ENCODE results near the gene NRF1.
A peak's percentile ranks its signal among the peaks of the same experiment; 100 is the strongest.

Gene NRF1

DNA sequence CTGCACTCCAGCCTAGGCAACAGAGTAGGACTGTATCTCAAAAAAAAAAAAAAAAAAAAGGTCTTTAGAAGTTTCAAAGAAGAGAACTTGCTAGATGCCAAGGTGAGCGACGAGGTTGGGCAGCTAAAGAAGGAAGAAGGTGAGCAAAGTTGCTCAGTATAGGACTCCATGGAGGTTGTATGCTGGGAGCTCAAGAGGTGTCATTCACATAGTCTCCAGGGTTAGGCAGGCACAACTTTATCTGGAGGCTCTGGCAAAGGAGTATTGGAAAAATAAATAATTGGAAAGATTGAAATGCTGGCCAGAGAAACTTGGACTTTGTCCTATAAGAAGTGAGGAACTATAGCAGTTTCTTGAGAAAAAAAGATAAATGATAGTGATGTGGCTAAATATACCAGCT, 74.5 kb downstream of the NRF1 start:
- DNase-seq = no peak

- no peak for DNase-seq
Observed at GRCh38 chr7:129688503-129689222, 77.1 kb downstream of the NRF1 start.

DNA sequence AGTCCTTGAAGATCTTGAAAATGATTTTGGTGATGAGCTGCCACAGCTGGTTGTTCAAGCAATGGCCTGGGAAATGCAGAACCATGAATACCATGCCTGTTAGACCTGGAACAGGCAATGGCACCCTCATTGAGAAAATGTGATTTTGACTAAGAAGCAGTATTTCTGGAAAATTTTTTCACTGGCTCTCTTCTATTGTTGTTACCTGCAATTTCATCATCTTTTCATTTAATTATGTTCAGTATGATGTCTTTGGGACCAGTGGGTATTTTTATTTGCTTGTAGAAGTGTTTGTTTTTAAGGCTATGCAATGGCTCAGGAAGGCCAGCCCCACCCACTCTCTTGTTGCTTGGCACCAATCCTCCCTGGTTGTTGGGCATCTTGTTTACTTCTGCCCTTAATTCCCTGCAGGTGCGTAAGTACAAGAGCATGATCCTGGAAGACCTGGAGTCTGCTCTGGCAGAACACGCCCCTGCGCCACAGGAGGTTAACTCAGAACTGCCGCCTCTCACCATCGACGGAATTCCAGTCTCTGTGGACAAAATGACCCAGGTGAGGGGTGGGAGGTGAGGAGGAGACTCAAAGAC, 78.6 kb downstream of the NRF1 start:
- no peak for DNase-seq

DNA sequence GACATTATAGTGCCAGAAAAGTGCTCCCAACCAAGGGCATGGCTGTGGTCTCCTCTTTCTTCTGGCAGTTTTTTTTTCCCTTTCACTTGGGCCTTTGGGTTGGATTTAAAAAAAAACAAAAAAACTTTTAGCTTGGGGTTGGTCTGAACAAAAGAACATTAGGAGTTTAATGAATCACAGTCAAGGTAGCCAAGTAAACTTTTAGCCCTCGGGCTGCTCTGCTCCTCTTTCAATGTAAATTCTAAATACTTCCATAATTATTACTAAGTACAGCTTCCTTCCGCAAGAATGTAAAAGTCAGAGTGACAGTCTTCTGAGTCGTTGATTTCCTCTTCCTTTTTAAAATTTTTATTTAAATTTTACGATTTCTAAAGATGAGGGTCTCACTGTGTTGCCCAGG, 79.2 kb downstream of the NRF1 start:
- no peak for DNase-seq

- DNase-seq = no peak
Observed at GRCh38 chr7:129698516-129699418, 87.2 kb downstream of the NRF1 start.

DNA sequence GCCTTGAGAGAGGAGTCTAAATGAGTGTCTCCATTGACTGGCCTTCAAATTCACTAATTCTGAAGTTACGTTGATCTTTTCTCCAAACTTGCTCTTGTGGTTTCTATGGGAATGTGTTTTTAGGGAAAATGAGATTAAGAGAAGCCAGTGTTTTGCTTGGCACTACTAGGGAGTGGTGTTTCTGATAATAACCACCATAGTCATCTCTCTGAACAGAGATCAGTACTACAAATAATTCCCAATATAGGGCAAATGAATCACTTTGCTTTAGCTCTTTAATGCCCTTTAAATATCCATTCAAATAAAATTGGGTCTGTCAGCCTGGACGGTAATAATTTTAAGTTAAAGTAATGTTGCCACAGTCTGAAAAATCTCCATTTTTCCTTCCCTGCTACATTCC, 90.8 kb downstream of the NRF1 start:
- no peak for DNase-seq

DNA sequence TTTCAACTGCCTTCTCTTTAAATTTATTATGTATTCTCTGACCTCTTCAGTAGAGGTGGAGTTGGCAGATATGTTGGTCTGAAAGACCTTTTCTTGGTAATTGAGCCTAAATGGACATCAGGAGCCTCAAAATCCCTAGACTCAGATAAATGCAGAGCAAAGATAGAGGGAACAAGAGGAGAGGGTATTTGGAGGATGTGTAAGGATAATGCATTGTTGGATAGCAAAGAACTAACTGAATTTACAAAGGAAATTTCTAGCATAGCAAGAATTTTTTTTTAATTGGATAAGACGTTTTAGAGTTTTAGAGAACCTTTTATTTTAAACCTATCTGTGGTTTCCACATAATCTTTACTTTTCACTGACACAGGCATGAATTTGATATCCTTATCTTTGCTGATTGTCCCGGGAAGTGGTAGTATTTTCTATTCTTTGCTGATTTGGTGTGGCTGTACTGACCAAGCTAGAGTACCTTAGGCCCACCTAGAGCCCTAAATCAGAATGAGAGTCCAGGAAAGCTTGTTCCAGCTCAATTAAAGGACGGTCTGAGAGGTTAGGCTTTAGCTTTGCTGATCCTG, 91.3 kb downstream of the NRF1 start:
- no peak for DNase-seq

DNA sequence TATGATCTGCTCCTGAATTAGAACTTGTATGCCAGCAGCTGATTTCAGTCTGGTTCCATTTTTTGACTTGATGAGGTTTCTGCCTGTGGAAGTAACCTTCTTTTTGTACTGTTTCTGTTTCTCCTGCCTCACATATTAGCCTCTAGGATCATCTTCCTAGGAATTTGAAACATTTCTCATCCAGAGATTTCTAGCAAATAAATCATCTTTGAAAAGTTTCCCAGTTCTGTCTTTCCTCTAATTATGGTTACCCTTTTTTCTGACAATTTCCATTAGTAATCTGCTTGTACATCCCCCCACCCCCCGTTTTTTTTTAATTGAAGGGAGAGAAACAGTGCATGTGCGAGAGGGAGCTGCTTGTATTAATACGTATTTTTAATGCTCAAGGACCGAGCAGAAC, 92.2 kb downstream of the NRF1 start:
- DNase-seq = no peak

GRCh38 chr7:129707910-129708499, 96.5 kb downstream of the NRF1 start:
- no peak for DNase-seq

DNA sequence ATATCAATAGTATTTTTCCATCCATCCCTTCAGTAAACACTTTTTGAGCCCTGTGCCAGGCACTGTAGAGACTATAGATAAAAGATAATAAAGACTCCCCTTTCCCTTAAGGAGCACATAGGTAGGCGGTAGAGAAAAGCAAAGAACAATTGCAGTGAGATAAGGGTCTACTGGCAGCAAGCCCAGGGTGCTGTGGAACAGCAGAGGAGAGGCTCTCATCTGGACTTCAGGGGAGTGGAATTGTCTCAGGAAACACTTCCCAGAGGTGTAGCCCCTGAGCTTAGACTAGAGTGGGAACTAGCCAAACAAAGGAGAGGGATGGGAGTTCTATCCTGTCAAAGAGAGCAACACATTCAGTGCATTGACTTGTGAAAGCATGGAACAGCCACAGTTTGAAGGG, 102.0 kb downstream of the NRF1 start:
- no peak for DNase-seq

DNA sequence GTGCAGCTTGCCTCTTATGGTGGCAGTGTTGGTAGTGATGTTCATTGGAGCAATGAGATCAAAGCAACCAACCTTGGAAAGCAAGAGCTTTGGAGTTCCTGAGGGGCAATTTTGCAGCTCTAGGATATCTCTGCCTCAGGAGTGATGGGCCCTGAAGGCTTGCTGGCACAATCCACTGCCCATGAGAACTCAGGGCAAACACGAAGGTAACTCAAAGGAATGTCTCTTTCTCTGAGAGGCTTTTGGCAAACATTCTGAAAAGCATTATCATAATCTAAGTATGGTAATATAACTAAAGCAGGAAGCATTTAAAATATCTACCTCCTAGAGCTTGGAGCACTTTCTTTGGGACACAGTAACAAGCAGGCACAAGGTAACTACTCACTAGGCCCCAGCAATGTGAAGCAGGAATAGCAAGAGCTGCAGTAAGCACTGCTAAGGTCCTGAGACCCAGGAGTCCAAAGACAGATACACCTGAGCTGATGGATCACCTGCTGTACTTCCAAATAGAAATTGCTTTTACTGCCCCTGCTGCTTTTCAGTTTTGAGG, 103.1 kb downstream of the NRF1 start:
- DNase-seq = no peak

DNA sequence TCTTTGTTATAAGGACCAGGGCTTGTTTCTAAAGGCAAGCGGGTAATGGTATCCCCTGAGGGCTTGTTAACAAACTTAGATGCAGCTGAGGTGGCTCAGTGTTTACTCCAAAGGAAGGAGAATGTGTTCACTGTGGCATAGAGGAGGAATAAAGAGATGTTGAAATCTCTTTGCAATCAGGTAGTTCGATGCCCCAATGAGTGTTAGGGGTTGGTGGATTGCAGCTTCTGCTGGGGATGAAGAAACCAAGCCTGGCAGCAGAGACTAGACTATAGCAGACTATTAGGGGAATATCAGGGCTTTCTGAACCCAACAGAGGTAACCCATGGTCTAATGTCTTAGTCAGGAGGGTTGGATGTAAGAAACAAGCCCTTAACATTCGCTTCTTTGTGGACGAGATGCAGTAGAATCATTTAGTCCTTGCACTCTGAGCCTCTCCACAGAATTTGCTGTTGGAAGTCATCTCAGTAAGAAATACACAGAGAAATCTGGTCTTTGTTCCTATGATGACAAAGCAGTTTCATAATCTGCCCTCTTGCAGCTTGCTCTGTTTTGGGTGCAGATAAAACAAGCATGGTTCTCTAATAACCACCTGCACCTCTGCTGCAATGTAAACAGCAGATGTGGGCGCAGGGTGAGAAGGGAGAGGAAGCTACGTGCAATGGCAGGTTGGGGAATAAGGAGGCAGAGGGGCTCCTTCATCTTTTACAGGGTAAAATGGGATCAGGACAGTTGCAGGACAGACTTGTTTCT, 108.6 kb downstream of the NRF1 start:
- DNase-seq = peak; percentile 24 to 57 (median 46)

GRCh38 chr7:129721068-129721467, 109.5 kb downstream of the NRF1 start:
- peak; percentile 12 to 67 (median 42) for DNase-seq

GRCh38 chr7:129723679-129724078, 112.2 kb downstream of the NRF1 start:
- DNase-seq = no peak

DNA sequence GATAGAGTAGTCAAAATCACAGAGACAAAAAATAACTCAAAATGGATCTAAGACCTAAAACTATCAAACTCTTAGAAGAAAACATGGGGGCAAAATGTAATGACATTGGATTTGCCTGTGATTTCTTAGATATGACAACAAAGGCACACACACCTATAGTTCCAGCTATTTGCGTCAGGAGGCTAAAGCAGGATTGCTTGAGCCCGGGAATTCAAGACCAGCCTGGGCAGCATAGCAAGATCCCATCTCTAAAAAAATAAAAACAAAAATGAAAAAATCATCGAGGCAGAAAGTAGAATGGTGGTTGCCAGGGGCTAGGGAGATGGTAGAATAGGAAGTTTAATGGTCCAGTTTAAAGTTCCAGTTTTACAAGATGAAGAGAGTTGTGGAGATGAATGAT, 113.3 kb downstream of the NRF1 start:
- no peak for DNase-seq

DNA sequence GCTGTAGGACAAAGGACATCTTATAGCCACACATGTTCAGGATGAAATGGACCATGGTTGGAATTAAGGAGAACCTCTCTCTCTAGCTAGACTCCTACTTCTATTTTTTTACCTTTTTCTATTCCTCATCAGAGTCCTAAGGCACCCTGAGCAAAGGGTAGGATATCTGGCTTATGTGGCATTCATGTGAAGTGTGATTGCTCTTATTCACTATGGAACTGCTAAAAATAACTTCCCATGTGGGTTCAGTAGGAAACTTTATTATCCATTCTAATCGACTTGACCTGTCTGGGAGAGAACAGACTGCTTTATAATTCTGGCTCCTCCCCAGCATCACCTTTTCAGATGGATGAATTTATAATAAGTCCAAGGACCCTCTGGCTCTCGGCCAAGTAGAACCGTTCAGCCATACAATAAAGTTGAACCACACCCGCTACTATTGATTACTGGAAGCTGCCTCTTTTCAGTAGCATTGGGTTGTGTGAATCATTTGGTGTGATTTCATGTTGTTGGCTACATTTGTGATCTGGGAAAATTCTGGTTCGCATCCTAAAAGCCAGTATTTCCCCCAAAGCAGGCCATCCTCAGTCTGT, 117.5 kb downstream of the NRF1 start:
- DNase-seq = no peak

DNA sequence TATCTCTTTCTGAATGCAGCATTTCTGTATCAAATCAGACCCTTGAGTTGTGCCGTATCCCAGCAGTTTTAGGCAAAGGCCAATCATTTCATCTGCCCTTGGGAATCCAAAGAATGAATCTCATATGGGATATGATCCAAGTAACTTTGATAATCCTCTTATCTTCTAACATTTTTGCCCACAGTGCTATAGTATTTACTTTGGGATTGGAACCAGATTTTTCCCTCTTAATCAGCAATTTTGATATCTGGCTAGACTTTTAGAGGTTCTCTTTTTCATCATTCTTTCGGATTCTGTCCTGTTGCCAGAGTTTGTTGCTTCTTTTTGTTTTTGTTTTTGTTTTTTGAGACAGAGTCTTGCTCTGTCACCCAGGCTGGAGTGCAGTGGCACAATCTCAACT, 118.0 kb downstream of the NRF1 start:
- DNase-seq = no peak

DNA sequence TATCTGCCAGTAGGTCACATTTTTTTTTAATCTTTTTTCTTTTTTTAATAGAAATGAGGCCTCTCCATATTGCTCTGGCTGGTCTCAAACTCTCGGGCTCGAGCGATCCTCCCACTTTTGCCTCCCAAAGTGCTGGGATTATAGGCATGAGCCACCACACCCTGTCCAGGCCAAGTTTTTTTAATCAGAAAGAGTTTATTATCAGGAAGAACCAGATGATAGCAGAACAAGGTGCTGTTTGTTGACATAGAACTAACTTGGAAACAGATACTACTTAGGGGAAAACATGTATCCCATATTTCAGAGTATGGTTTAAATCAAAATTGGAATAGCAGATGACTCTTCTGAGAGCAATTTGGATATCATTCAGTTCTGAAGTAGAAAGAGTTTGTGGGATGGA, 118.6 kb downstream of the NRF1 start:
- no peak for DNase-seq

DNA sequence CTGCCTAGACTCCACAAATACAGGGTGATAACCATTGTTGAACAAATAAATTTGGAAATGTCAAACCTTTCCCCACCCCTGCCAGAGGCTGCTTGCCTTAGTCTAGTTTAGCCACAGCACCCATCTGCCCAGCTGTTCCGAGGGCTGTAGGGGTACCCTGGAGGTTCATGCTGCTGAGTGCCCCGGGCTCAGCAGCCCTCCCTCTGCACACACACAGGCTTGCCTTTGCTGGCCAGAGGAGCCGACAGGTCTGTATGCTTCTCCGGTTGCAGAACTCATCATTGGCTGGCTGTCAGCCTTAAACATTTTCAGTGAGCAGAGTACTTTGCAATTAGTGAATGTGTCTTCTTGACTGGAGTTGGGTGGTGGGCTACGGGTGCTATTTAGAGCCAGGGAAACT, 122.9 kb downstream of the NRF1 start:
- no peak for DNase-seq

DNA sequence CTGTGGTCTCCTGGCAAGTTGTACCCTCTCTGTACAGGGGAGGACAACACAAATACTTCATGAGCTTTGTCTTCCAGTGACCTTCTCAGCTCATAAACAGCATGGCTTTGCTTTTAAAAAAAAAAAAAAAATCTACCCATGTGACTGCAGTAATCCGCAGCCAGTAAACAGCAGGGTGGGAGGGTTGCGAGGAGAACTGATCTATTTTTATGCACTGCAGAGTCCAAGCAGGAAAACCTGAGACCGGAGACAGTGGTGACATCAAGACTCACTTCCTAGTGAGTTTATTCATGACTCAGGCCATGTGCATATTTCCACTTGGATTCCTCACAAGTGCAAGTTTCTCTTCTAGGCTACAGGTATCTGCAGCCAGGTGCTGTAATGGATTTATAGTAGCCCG, 127.9 kb downstream of the NRF1 start:
- DNase-seq = peak; percentile 31 to 68 (median 60)

Measured in suppressor macrophage (primary cell).